Trophoblast cell (in vitro differentiated cells and primary cell): ENCODE results near the gene GABRQ.
"Not testable (repeated sequence)": the region's sequence is repeated elsewhere in the genome, so short reads cannot be mapped to it uniquely, and the experiment has no call there.

Experiments
- DNase-seq, 2 donors: peaks; one replicate each; pipeline ENCODE4 v3.0.0-alpha.2; 2016
- H2AFZ ChIP-seq: 2 replicates; pipeline ENCODE4 v1.6.1; 2013; ENCODE audit warnings: low read length, moderate library complexity, mild to moderate bottlenecking; ENCODE audit not compliant: insufficient read depth, poor library complexity
- H2AK5ac ChIP-seq: 2 replicates; pipeline ENCODE4 v1.6.1; 2013; ENCODE audit warnings: mild to moderate bottlenecking, low read length
- H2BK120ac ChIP-seq: 2 replicates; pipeline ENCODE4 v1.6.1; 2013; ENCODE audit warnings: low read length, mild to moderate bottlenecking, moderate library complexity; ENCODE audit not compliant: insufficient read depth, poor library complexity
- H2BK12ac ChIP-seq: 2 replicates; pipeline ENCODE4 v1.6.1; 2013; ENCODE audit warnings: mild to moderate bottlenecking, low read length, moderate library complexity
- H2BK5ac ChIP-seq: 2 replicates; pipeline ENCODE4 v1.6.1; 2013; ENCODE audit warnings: low read length, low read depth, moderate library complexity, mild to moderate bottlenecking; ENCODE audit not compliant: poor library complexity
- H3K14ac ChIP-seq: 2 replicates; pipeline ENCODE4 v1.6.1; 2013; ENCODE audit warnings: mild to moderate bottlenecking, low read length
- H3K18ac ChIP-seq: 2 replicates; pipeline ENCODE4 v1.6.1; 2013; ENCODE audit warnings: mild to moderate bottlenecking, low read length
- H3K23ac ChIP-seq: 2 replicates; pipeline ENCODE4 v1.6.1; 2013; ENCODE audit warnings: low read length
- H3K27ac ChIP-seq: 2 replicates; pipeline ENCODE4 v1.5.1; 2013; ENCODE audit warnings: low read depth, mild to moderate bottlenecking, inconsistent platforms, low read length, moderate library complexity
- H3K27me3 ChIP-seq: 2 replicates; pipeline ENCODE4 v1.6.1; 2013; ENCODE audit warnings: inconsistent platforms, mild to moderate bottlenecking, low read length, moderate library complexity; ENCODE audit not compliant: insufficient read depth
- H3K36me3 ChIP-seq, 2 experiments: 1 replicate in 1 of 2; 2 replicates in 1 of 2; pipeline ENCODE4 v1.6.1; 2013; ENCODE audit warnings: low read length in 2 of 2, mild to moderate bottlenecking in 2 of 2, moderate library complexity in 1 of 2; ENCODE audit not compliant: insufficient read depth in 2 of 2, control insufficient read depth in 1 of 2
- H3K4ac ChIP-seq: 2 replicates; pipeline ENCODE4 v1.6.1; 2013; ENCODE audit warnings: low read depth, mild to moderate bottlenecking, low read length, moderate library complexity
- H3K4me1 ChIP-seq, 2 experiments: 1 replicate in 1 of 2; 2 replicates in 1 of 2; pipeline ENCODE4 v1.6.1; 2013; ENCODE audit warnings: low read length in 2 of 2, mild to moderate bottlenecking in 2 of 2, moderate library complexity in 1 of 2; ENCODE audit not compliant: insufficient read depth in 2 of 2, control insufficient read depth in 1 of 2
- H3K4me2 ChIP-seq: 2 replicates; pipeline ENCODE4 v1.6.1; 2013; ENCODE audit warnings: inconsistent platforms, mild to moderate bottlenecking, low read length, moderate library complexity
- H3K4me3 ChIP-seq: 2 replicates; pipeline ENCODE4 v1.5.1; 2013; ENCODE audit warnings: mild to moderate bottlenecking, low read depth, low read length, inconsistent platforms
- H3K79me1 ChIP-seq: one replicate; pipeline ENCODE4 v1.6.1; 2013; ENCODE audit warnings: low read length
- H3K79me2 ChIP-seq: 2 replicates; pipeline ENCODE4 v1.6.1; 2013; ENCODE audit warnings: low read length, mild to moderate bottlenecking; ENCODE audit not compliant: control insufficient read depth, insufficient read depth, poor library complexity
- H3K9ac ChIP-seq: 2 replicates; pipeline ENCODE4 v1.6.1; 2013; ENCODE audit warnings: mild to moderate bottlenecking, low read length
- H3K9me3 ChIP-seq: 2 replicates; pipeline ENCODE4 v1.6.1; 2013; ENCODE audit warnings: low read depth, mild to moderate bottlenecking, control low read depth, inconsistent platforms, low read length; ENCODE audit not compliant: insufficient read depth
- H4K12ac ChIP-seq: 2 replicates; pipeline ENCODE4 v1.6.1; 2013; ENCODE audit warnings: low read depth, mild to moderate bottlenecking, low read length, moderate library complexity
- H4K8ac ChIP-seq: 2 replicates; pipeline ENCODE4 v1.6.1; 2013; ENCODE audit warnings: low read depth, mild to moderate bottlenecking, low read length, moderate library complexity
- H4K91ac ChIP-seq: one replicate; pipeline ENCODE4 v1.6.1; 2013; ENCODE audit warnings: low read depth, mild to moderate bottlenecking, low read length, moderate library complexity
- WGBS: extraction: QIAGEN DNeasy Blood & Tissue Kit; methylation state at CpG from one replicate; pipeline ENCODE4 v1.1.7; 2013; ENCODE audit warnings: missing lambda C conversion rate; ENCODE audit not compliant: insufficient read length, insufficient coverage; ENCODE audit errors: extremely low coverage; 5-methylcytosine and 5-hydroxymethylcytosine counted together

The GABRQ gene

DNA sequence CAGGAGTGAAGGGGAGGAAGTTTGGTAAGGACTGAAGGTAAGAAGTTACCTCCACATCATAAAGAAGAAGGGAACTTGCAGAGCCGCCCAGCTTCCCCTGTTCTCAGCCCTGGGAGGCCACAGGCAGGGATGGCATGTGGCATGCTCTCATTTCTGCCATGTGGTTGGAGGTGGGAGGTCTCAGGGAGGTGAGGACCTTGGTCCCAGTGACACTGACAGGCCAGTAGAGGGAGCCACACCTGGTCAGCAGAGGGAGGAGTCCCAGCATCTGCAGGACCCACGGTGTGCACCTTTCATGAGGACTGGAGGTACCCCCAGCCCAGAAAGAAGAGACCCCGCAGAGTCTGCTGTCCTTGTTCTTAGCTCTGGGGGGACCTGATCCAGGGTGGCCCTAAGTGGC is 43.3 kb downstream of the GABRQ start:
- H3K4me2 ChIP-seq, H2BK12ac ChIP-seq, H4K8ac ChIP-seq, H3K4me1 ChIP-seq, H2BK5ac ChIP-seq, H3K36me3 ChIP-seq, H3K9ac ChIP-seq, H3K14ac ChIP-seq, H3K18ac ChIP-seq, H2BK120ac ChIP-seq, H3K23ac ChIP-seq, H4K91ac ChIP-seq, H3K79me1 ChIP-seq, H3K4ac ChIP-seq, H3K79me2 ChIP-seq, H3K9me3 ChIP-seq, H4K12ac ChIP-seq, DNase-seq, H3K27me3 ChIP-seq, H2AFZ ChIP-seq, H3K27ac ChIP-seq, H2AK5ac ChIP-seq, H3K4me3 ChIP-seq: not testable (repeated sequence)
- WGBS = no CpG with 5 or more reads among the region's 3 CpGs

GRCh38 chrX:152697952-152698931 is 60.5 kb downstream of the GABRQ start, which contains the start of gene MAGEA3:
Gene MAGEA3, plus strand, starts transcription at chrX:152698794. Its CDS starts 2,039 bp downstream, at chrX:152700833.
- H4K8ac ChIP-seq, H2AK5ac ChIP-seq, H3K18ac ChIP-seq, H3K4me1 ChIP-seq, H2AFZ ChIP-seq, H4K12ac ChIP-seq, H3K79me1 ChIP-seq, H3K14ac ChIP-seq, H4K91ac ChIP-seq, H3K4me3 ChIP-seq, H3K27me3 ChIP-seq, H3K36me3 ChIP-seq, H3K9ac ChIP-seq, H2BK120ac ChIP-seq, H3K23ac ChIP-seq, H2BK12ac ChIP-seq, H3K4ac ChIP-seq, H3K27ac ChIP-seq, H3K9me3 ChIP-seq, H3K4me2 ChIP-seq, H3K79me2 ChIP-seq, DNase-seq, H2BK5ac ChIP-seq: not testable (repeated sequence)
- no CpG with 5 or more reads among the region's 34 CpGs for WGBS

DNA sequence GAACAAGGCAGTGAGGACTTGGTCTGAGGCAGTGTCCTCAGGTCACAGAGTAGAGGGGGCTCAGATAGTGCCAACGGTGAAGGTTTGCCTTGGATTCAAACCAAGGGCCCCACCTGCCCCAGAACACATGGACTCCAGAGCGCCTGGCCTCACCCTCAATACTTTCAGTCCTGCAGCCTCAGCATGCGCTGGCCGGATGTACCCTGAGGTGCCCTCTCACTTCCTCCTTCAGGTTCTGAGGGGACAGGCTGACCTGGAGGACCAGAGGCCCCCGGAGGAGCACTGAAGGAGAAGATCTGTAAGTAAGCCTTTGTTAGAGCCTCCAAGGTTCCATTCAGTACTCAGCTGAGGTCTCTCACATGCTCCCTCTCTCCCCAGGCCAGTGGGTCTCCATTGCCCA is 62.7 kb downstream of the GABRQ start:
- not testable (repeated sequence) for H3K27ac ChIP-seq, H3K9ac ChIP-seq, H3K14ac ChIP-seq, H3K79me1 ChIP-seq, H3K79me2 ChIP-seq, H3K4ac ChIP-seq, H3K27me3 ChIP-seq, H2BK5ac ChIP-seq, H4K8ac ChIP-seq, H4K12ac ChIP-seq, H3K4me3 ChIP-seq, H3K36me3 ChIP-seq, H2BK120ac ChIP-seq, DNase-seq, H4K91ac ChIP-seq, H3K4me1 ChIP-seq, H2AFZ ChIP-seq, H2AK5ac ChIP-seq, H2BK12ac ChIP-seq, H3K18ac ChIP-seq, H3K9me3 ChIP-seq, H3K4me2 ChIP-seq, H3K23ac ChIP-seq
- WGBS = no CpG with 5 or more reads among the region's 5 CpGs

DNA sequence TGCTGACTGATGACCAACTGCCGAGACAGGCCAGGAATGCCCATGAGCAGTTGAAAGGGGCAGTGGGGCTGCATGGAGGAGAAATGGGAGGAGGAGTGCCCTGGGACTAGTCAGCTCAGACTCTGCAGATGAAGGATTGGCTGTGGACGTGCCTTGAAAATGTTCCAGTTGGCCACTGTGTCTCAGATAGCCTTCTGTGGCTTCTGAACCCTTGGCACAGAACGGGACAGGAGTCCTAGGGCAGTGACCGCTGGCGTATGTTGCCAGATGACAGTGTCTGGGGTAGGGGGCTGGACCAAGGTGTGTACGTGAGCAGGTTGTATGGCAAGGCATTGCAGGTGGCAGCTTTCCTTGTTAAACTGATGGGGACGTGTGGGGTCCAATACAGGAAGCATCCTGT is 68.8 kb downstream of the GABRQ start:
- not testable (repeated sequence) for H2AFZ ChIP-seq, H3K27ac ChIP-seq, H2BK12ac ChIP-seq, H3K14ac ChIP-seq, H4K91ac ChIP-seq, H4K12ac ChIP-seq, H3K36me3 ChIP-seq, H3K9me3 ChIP-seq, H4K8ac ChIP-seq, H3K18ac ChIP-seq, H3K79me2 ChIP-seq, H3K4me1 ChIP-seq, H3K4me2 ChIP-seq, H3K23ac ChIP-seq, H3K9ac ChIP-seq, H3K79me1 ChIP-seq, H3K27me3 ChIP-seq, H2AK5ac ChIP-seq, DNase-seq, H3K4me3 ChIP-seq, H3K4ac ChIP-seq, H2BK120ac ChIP-seq, H2BK5ac ChIP-seq
- WGBS = no CpG with 5 or more reads among the region's 7 CpGs
